ENCODE measurements around the gene SPOCK1.

- TF ChIP-seq EZH2 (IDR thresholded peaks at IDR 0.05) (no peak), POLR2AphosphoS5 (IDR thresholded peaks at IDR 0.05; ENCODE audit: borderline replicate concordance, low read depth, low read length) (no peak), FOXP2 (optimal IDR thresholded peaks at IDR 0.05; ENCODE audit: control extremely low read depth, extremely low read length, insufficient read depth) (no peak)
Observed at GRCh38 chr5:137071526-137071925, 427.6 kb downstream of the SPOCK1 start.

Measured in SK-N-MC (cell line).